Measurements from ENCODE around the gene DAND5. TPM values are rescaled to one million over a fixed set of nuclear protein-coding genes. Genes with fewer than 3 reads are reported as not detected.

The DAND5 gene
- total and polyA plus RNA-seq, 9 of the 15 experiments (the other 6 are each of a cell fraction or from before 2014, with no cell fraction given): 0.22 to 0.83 (median 0.60) TPM

- no peak for TF ChIP-seq RERE (CRISPR knock-in tag; IDR thresholded peaks at IDR 0.05; ENCODE audit: borderline replicate concordance)
- no peak for TF ChIP-seq TGIF2 (CRISPR knock-in tag; IDR thresholded peaks at IDR 0.05)
- TF ChIP-seq FOSL1 (tag; conservative IDR thresholded peaks at IDR 0.05): 0 out of 2 replicates have a peak, but pooled peaks have one; percentile 1
- TF ChIP-seq JUND (IDR thresholded peaks at IDR 0.05; ENCODE audit: borderline replicate concordance, low read depth, low read length): no peak
- no peak for TF ChIP-seq JUND (tag; IDR thresholded peaks at IDR 0.05; ENCODE audit: borderline replicate concordance, low read depth, low read length)
- no peak for TF ChIP-seq BRCA1 (IDR thresholded peaks at IDR 0.05)
- no peak for TF ChIP-seq BRCA1 (CRISPR knock-in tag; IDR thresholded peaks at IDR 0.05)
- TF ChIP-seq EP300 (IDR thresholded peaks at IDR 0.05; ENCODE audit: low read length): peak; percentile 5; the same call in 1 of the 2 replicates
- TF ChIP-seq RAD51 (IDR thresholded peaks at IDR 0.05; ENCODE audit: borderline replicate concordance, low read depth): peak; percentile 59
- TF ChIP-seq GATAD2A (IDR thresholded peaks at IDR 0.05): peak; percentile 58; the same call in 1 of the 2 replicates
- TF ChIP-seq ZNF395 (CRISPR knock-in tag; IDR thresholded peaks at IDR 0.05): 0 out of 2 replicates have a peak, but pooled peaks have one; percentile 27
- TF ChIP-seq NCOR1 (IDR thresholded peaks at IDR 0.05): no peak
Observed at GRCh38 chr19:12937093-12937926, 32.1 kb upstream of the DAND5 start (continued).

Data from K562 (cell line).